Activated B cell treated with CpG ODN at 0.5 μM for 24 hours (primary cell): Measurements from ENCODE around the gene NAP1L1. TPM values are rescaled to one million over a fixed set of nuclear protein-coding genes. Genes with fewer than 3 reads are reported as not detected.

Source experiments
- ATAC-seq: fragments of 200-7000 bp; cut with Tn5 transposase; one replicate; pipeline ENCODE4 v1.10.0; 2021; ENCODE audit warnings: low read depth, mild to moderate bottlenecking, moderate library complexity
- CTCF ChIA-PET: fragments of 350-600 bp; sonication (Branson Sonifier 250); formaldehyde crosslinking; loops from one replicate; lab custom pipeline; 2021; ENCODE audit warnings: antibody characterized with exemption; lab: Charles Lee
- POLR2A ChIA-PET: fragments of 350-600 bp; sonication (Branson Sonifier 250); formaldehyde crosslinking; loops from one replicate; lab custom pipeline; 2021; ENCODE audit warnings: antibody characterized with exemption; lab: Charles Lee
- DNase-seq: peaks from one replicate; pipeline ENCODE4 v3.0.0; 2022
- H3K27ac Mint-ChIP-seq: one replicate; pipeline ENCODE4 v1.8.0; 2020; ENCODE audit warnings: mixed read lengths
- H3K27me3 Mint-ChIP-seq: one replicate; pipeline ENCODE4 v1.8.0; 2021; ENCODE audit warnings: mixed read lengths
- H3K36me3 Mint-ChIP-seq: one replicate; pipeline ENCODE4 v1.8.0; 2021; ENCODE audit warnings: low read depth, mixed read lengths
- H3K4me1 Mint-ChIP-seq: one replicate; pipeline ENCODE4 v1.8.0; 2021; ENCODE audit warnings: mixed read lengths
- H3K4me3 Mint-ChIP-seq: one replicate; pipeline ENCODE4 v1.8.0; 2020; ENCODE audit warnings: mild to moderate bottlenecking, mixed read lengths
- H3K9me3 Mint-ChIP-seq: one replicate; pipeline ENCODE4 v1.8.0; 2020; ENCODE audit warnings: mixed read lengths
- CTCF ChIP-seq: fragments of 200-600 bp; IDR thresholded peaks from one replicate; pipeline ENCODE4 v1.8.0; 2022; ENCODE audit warnings: antibody characterized with exemption, mild to moderate bottlenecking
- intact Hi-C: fragments of 100-400 bp; cut with micrococcal nuclease; formaldehyde crosslinking; loops from one replicate; pipeline ENCODE4 v1.15.1; 2024
- total RNA-seq: library from RNA; stranded (reverse); gene quantifications from 2 replicates; pipeline ENCODE4 v1.2.3, GENCODE V29; 2022

NAP1L1 gene
- total RNA-seq, 1 donor from 2014 or later = 1,185 TPM

GRCh38 chr12:76055393-76055792 lies 29.1 kb downstream of the NAP1L1 start:
- Mint-ChIP-seq H3K27ac (no peak overlapping the region), H3K4me3 (no peak overlapping the region)
- no peak for ATAC-seq

GRCh38 chr12:76049575-76050251 lies 34.8 kb downstream of the NAP1L1 start:
- Mint-ChIP-seq H3K9me3 (no peaks in the 10 kb centered on the region), H3K36me3 (peaks cover 72% of the 10 kb centered on the region), H3K4me3 (no peak overlapping the region), H3K27ac (no peak overlapping the region), H3K27me3 (no peaks in the 10 kb centered on the region), H3K4me1 (no peaks in the 10 kb centered on the region)
- DNase-seq = no peak
- CTCF ChIA-PET = no interaction called here
- intact Hi-C loops = loop anchor here (2.0 to 5.0 kb wide), 2 partner anchors 13 to 408 kb away; no protein-coding TSS in a partner anchor
- POLR2A ChIA-PET = no interaction called here
- TF ChIP-seq CTCF = no peak
- ATAC-seq = no peak

More at GRCh38 chr12:76055393-76055792, 29.1 kb downstream of the NAP1L1 start:
- no peaks in the 10 kb centered on the region for H3K9me3 Mint-ChIP-seq
- TF ChIP-seq CTCF = no peak
- CTCF ChIA-PET = no interaction called here
- intact Hi-C loops = no loop called here
- DNase-seq = no peak
- H3K36me3 Mint-ChIP-seq = peaks cover 82% of the 10 kb centered on the region
- H3K4me1 Mint-ChIP-seq = peaks cover under 1% of the 10 kb centered on the region
- no peaks in the 10 kb centered on the region for H3K27me3 Mint-ChIP-seq
- POLR2A ChIA-PET = no interaction called here

GRCh38 chr12:76047742-76048141 lies 36.7 kb downstream of the NAP1L1 start:
- ATAC-seq (no peak), DNase-seq (no peak)
- H3K4me1 Mint-ChIP-seq = no peaks in the 10 kb centered on the region
- POLR2A ChIA-PET = no interaction called here
- intact Hi-C loops = loop anchor here (2.0 kb wide), 1 partner anchor 15 kb away; no protein-coding TSS in a partner anchor
- no peaks in the 10 kb centered on the region for H3K9me3 Mint-ChIP-seq
- no peak overlapping the region for H3K27ac Mint-ChIP-seq
- no peaks in the 10 kb centered on the region for H3K27me3 Mint-ChIP-seq
- CTCF ChIA-PET = no interaction called here
- TF ChIP-seq CTCF = no peak
- H3K36me3 Mint-ChIP-seq = peaks cover 62% of the 10 kb centered on the region
- H3K4me3 Mint-ChIP-seq = no peak overlapping the region

GRCh38 chr12:76047060-76047459 lies 37.4 kb downstream of the NAP1L1 start:
- Mint-ChIP-seq H3K36me3 (peaks cover 55% of the 10 kb centered on the region), H3K27me3 (no peaks in the 10 kb centered on the region), H3K4me3 (no peak overlapping the region), H3K9me3 (no peaks in the 10 kb centered on the region), H3K27ac (peak overlapping the region; percentile 8), H3K4me1 (no peaks in the 10 kb centered on the region)
- ChIA-PET CTCF (no interaction called here), POLR2A (no interaction called here)
- intact Hi-C loops = no loop called here
- no peak for DNase-seq
- no peak for ATAC-seq
- TF ChIP-seq CTCF = no peak

- no peaks in the 10 kb centered on the region for H3K27me3 Mint-ChIP-seq
- POLR2A ChIA-PET = interaction anchor here (0.9 kb wide), 1 partner anchor 12 kb away, joined by 3 read pairs; the partner anchor contains the start of gene PHLDA1
- H3K36me3 Mint-ChIP-seq = peaks cover 26% of the 10 kb centered on the region
- H3K4me1 Mint-ChIP-seq = no peaks in the 10 kb centered on the region
- H3K27ac Mint-ChIP-seq = no peak overlapping the region
- ATAC-seq (no peak), DNase-seq (no peak)
- intact Hi-C loops = no loop called here
- H3K4me3 Mint-ChIP-seq = no peak overlapping the region
- CTCF ChIA-PET = no interaction called here
- H3K9me3 Mint-ChIP-seq = no peaks in the 10 kb centered on the region
- no peak for TF ChIP-seq CTCF
These were observed 41.1 kb downstream of the NAP1L1 start for GRCh38 chr12:76043377-76043776.
